Measurements from ENCODE around the gene DPH7. TPM values are rescaled to one million over a fixed set of nuclear protein-coding genes. Genes with fewer than 3 reads are reported as not detected.

DPH7 gene
- total RNA-seq, 1 experiment from 2014 or later: 43.9 TPM

DNA sequence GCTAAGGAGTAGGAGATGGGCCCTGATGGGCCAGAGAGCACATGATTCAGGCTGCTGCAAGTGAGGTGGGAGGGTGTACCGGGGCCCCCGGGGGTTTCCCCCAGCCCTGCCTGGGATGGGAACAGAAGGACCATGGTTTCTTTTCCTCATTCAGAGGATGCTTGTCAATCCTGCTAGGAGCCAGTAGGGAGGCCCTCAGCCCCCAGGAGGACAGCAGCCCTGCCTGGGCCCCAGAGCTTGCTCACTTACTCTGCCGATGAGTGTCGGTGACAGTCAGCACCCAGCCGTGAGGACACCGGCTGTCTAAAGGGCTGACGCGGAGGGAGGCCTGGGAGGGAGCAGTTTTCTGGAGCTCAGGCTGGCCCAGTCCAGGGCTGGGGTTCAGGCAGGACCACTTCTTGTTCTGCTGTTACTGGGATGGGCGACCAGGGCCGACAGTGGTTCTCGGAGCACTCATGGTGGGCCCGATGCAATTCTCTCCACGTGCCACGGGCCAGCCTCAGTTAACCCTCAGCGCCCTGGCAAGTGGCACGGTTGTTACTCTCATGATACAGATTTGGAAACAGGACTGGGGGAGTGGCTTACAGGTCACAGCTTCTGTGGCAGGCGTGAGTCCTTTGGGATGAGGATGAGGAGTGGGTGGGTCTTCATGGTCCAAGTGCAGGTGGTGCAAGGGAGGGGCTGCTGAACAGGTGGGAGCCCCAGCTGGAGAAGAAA, 28.6 kb upstream of the DPH7 start (continued):
- TF ChIP-seq, protein P1, sequence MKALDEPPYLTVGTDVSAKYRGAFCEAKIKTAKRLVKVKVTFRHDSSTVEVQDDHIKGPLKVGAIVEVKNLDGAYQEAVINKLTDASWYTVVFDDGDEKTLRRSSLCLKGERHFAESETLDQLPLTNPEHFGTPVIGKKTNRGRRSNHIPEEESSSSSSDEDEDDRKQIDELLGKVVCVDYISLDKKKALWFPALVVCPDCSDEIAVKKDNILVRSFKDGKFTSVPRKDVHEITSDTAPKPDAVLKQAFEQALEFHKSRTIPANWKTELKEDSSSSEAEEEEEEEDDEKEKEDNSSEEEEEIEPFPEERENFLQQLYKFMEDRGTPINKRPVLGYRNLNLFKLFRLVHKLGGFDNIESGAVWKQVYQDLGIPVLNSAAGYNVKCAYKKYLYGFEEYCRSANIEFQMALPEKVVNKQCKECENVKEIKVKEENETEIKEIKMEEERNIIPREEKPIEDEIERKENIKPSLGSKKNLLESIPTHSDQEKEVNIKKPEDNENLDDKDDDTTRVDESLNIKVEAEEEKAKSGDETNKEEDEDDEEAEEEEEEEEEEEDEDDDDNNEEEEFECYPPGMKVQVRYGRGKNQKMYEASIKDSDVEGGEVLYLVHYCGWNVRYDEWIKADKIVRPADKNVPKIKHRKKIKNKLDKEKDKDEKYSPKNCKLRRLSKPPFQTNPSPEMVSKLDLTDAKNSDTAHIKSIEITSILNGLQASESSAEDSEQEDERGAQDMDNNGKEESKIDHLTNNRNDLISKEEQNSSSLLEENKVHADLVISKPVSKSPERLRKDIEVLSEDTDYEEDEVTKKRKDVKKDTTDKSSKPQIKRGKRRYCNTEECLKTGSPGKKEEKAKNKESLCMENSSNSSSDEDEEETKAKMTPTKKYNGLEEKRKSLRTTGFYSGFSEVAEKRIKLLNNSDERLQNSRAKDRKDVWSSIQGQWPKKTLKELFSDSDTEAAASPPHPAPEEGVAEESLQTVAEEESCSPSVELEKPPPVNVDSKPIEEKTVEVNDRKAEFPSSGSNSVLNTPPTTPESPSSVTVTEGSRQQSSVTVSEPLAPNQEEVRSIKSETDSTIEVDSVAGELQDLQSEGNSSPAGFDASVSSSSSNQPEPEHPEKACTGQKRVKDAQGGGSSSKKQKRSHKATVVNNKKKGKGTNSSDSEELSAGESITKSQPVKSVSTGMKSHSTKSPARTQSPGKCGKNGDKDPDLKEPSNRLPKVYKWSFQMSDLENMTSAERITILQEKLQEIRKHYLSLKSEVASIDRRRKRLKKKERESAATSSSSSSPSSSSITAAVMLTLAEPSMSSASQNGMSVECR (CRISPR knock-in tag; IDR thresholded peaks at IDR 0.05; ENCODE audit: borderline replicate concordance): no peak
- TF ChIP-seq CREB1 (CRISPR knock-in tag; IDR thresholded peaks at IDR 0.05) (no peak), TP53 (CRISPR knock-in tag; IDR thresholded peaks at IDR 0.05) (no peak), JAZF1 (CRISPR knock-in tag; IDR thresholded peaks at IDR 0.05) (no peak), NR1H2 (CRISPR knock-in tag; IDR thresholded peaks at IDR 0.05) (no peak), RORB (CRISPR knock-in tag; IDR thresholded peaks at IDR 0.05) (no peak), TEAD4 (CRISPR knock-in tag; IDR thresholded peaks at IDR 0.05) (no peak), GABPB1 (CRISPR knock-in tag; IDR thresholded peaks at IDR 0.05) (no peak), FOXJ3 (CRISPR knock-in tag; IDR thresholded peaks at IDR 0.05; ENCODE audit: borderline replicate concordance) (no peak), ZNF671 (CRISPR knock-in tag; IDR thresholded peaks at IDR 0.05) (no peak)
- TF ChIP-seq, protein P2, sequence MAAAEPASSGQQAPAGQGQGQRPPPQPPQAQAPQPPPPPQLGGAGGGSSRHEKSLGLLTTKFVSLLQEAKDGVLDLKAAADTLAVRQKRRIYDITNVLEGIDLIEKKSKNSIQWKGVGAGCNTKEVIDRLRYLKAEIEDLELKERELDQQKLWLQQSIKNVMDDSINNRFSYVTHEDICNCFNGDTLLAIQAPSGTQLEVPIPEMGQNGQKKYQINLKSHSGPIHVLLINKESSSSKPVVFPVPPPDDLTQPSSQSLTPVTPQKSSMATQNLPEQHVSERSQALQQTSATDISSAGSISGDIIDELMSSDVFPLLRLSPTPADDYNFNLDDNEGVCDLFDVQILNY (CRISPR knock-in tag; IDR thresholded peaks at IDR 0.05): no peak
- TF ChIP-seq, protein P3, sequence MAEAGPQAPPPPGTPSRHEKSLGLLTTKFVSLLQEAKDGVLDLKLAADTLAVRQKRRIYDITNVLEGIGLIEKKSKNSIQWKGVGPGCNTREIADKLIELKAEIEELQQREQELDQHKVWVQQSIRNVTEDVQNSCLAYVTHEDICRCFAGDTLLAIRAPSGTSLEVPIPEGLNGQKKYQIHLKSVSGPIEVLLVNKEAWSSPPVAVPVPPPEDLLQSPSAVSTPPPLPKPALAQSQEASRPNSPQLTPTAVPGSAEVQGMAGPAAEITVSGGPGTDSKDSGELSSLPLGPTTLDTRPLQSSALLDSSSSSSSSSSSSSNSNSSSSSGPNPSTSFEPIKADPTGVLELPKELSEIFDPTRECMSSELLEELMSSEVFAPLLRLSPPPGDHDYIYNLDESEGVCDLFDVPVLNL (CRISPR knock-in tag; IDR thresholded peaks at IDR 0.05; ENCODE audit: borderline replicate concordance, low read depth): no peak
- TF ChIP-seq, protein P4, sequence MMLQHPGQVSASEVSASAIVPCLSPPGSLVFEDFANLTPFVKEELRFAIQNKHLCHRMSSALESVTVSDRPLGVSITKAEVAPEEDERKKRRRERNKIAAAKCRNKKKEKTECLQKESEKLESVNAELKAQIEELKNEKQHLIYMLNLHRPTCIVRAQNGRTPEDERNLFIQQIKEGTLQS (CRISPR knock-in tag; conservative IDR thresholded peaks at IDR 0.05): no peak

DNA sequence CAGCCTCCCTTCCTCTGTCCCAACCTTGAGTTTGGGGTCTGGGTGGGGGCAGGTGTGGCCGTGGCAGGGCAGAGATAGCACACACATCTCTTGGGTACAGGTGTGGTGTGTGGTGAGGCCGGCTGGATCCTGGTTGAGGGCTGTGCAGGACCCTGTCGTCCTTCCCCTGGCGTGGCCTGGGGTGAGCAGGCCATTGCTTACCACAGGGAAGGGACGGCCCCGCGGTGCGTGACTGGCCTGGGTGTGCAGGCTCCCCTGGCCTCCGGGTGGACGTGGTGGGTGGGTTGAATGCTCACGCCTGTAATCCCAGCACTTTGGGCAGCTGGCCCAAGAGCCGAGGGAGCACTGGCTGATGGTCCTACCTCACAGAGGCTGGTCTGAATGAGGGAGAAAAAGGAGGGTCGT, 28.0 kb upstream of the DPH7 start:
- DNase-seq (ENCODE audit: low spot score): no peak
- H3K27ac Mint-ChIP-seq: no peak overlapping the region
- CTCF ChIA-PET: interaction anchor here (1.2 kb wide), 1 partner anchor 25 kb away, joined by 3 read pairs; no protein-coding TSS in a partner anchor
- ATAC-seq: no peak
- H3K9me3 Mint-ChIP-seq: no peaks in the 10 kb centered on the region
- POLR2A ChIA-PET: no interaction called here
- H3K36me3 Mint-ChIP-seq: no peaks in the 10 kb centered on the region
- H3K27me3 Mint-ChIP-seq (ENCODE audit: low read depth): peaks cover 24% of the 10 kb centered on the region
- H3K4me3 Mint-ChIP-seq: peak overlapping the region; percentile 72
- peaks cover 23% of the 10 kb centered on the region for H3K4me1 Mint-ChIP-seq
- no peak for TF ChIP-seq FOXJ3 (CRISPR knock-in tag; IDR thresholded peaks at IDR 0.05; ENCODE audit: borderline replicate concordance)
- TF ChIP-seq, protein P1 (CRISPR knock-in tag; IDR thresholded peaks at IDR 0.05; ENCODE audit: borderline replicate concordance): 0 out of 2 replicates have a peak, but pooled peaks have one; percentile 2
